GM18907 (cell line): ENCODE results near the gene POU6F2.
"Not testable (repeated sequence)": the region's sequence is repeated elsewhere in the genome, so short reads cannot be mapped to it uniquely, and the experiment has no call there.

Experiments
- ATAC-seq: cut with Tn5 transposase; IDR thresholded peaks from one replicate; pipeline ENCODE4 v1.9.1; 2021; ENCODE audit warnings: mild to moderate bottlenecking, moderate library complexity; ENCODE audit not compliant: unreplicated experiment

The POU6F2 gene

GRCh38 chr7:38975944-38976392 is 1.7 kb upstream of the POU6F2 start:
- no peak for ATAC-seq

GRCh38 chr7:38978491-38978890 is 782 bp downstream of the POU6F2 start:
- no peak for ATAC-seq

GRCh38 chr7:38992203-38992602 is 14.5 kb downstream of the POU6F2 start:
- no peak for ATAC-seq

- ATAC-seq: no peak
These were observed 23.9 kb downstream of the POU6F2 start for GRCh38 chr7:39001595-39001994.

GRCh38 chr7:39002755-39003154 is 25.0 kb downstream of the POU6F2 start:
- ATAC-seq: no peak

GRCh38 chr7:39005036-39005435 is 27.3 kb downstream of the POU6F2 start:
- ATAC-seq: no peak

GRCh38 chr7:39005461-39005860 is 27.8 kb downstream of the POU6F2 start:
- ATAC-seq: no peak

- not testable (repeated sequence) for ATAC-seq
These were observed 35.6 kb downstream of the POU6F2 start for GRCh38 chr7:39013049-39013939.

GRCh38 chr7:39016609-39017008 is 38.9 kb downstream of the POU6F2 start:
- no peak for ATAC-seq

- ATAC-seq: no peak
These were observed 39.7 kb downstream of the POU6F2 start for GRCh38 chr7:39017369-39017915.

- no peak for ATAC-seq
These were observed 45.1 kb downstream of the POU6F2 start for GRCh38 chr7:39022796-39023195.

- no peak for ATAC-seq
These were observed 49.8 kb downstream of the POU6F2 start for GRCh38 chr7:39027491-39027890.

- ATAC-seq: no peak
These were observed 56.3 kb downstream of the POU6F2 start for GRCh38 chr7:39033885-39034624.

GRCh38 chr7:39035156-39035555 is 57.4 kb downstream of the POU6F2 start:
- ATAC-seq: no peak

- ATAC-seq: no peak
These were observed 58.2 kb downstream of the POU6F2 start for GRCh38 chr7:39035903-39036302.

- no peak for ATAC-seq
These were observed 65.0 kb downstream of the POU6F2 start for GRCh38 chr7:39042670-39043069.

GRCh38 chr7:39043531-39043930 is 65.8 kb downstream of the POU6F2 start:
- no peak for ATAC-seq

GRCh38 chr7:39044489-39044888 is 66.8 kb downstream of the POU6F2 start:
- ATAC-seq: no peak

GRCh38 chr7:39045231-39045630 is 67.5 kb downstream of the POU6F2 start:
- no peak for ATAC-seq

GRCh38 chr7:39051279-39051678 is 73.6 kb downstream of the POU6F2 start:
- no peak for ATAC-seq

- no peak for ATAC-seq
These were observed 74.0 kb downstream of the POU6F2 start for GRCh38 chr7:39051707-39052106.

GRCh38 chr7:39054731-39055130 is 77.0 kb downstream of the POU6F2 start:
- ATAC-seq: no peak
